Measurements from ENCODE around the gene SPRYD7. TPM values are rescaled to one million over a fixed set of nuclear protein-coding genes. Genes with fewer than 3 reads are reported as not detected.
A peak's percentile ranks its signal among the peaks of the same experiment; 100 is the strongest.
"Not testable (repeated sequence)": the region's sequence is repeated elsewhere in the genome, so short reads cannot be mapped to it uniquely, and the experiment has no call there.

SPRYD7 gene
- total RNA-seq, 1 donor, result 1.6 TPM

GRCh38 chr13:49933511-49933910 lies 2.6 kb downstream of the SPRYD7 start:
- DNase-seq (ENCODE audit: low read depth in 2 of 3, low spot score in 2 of 3), result no peak

GRCh38 chr13:49932868-49933267 lies 3.3 kb downstream of the SPRYD7 start:
- DNase-seq (ENCODE audit: low read depth in 2 of 3, low spot score in 2 of 3), result no peak

DNA sequence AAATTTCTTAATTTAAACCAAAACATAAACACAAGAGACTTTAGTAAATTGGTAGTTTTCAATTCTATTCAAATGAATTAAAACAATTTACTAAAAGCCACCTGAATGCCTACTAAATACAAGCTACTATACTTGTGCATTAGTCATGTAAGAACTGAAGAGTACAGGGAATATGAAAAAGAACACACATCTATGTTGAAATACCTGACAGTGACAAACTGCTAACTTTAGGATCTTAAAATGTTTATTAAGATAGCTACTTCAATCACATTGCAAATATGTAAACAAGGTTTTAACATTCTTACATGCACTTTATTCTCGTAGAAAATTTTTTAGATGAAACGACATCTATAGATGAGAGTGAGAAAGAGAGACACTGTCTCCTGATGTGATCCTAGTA lies 4.1 kb downstream of the SPRYD7 start:
- DNase-seq (ENCODE audit: low read depth in 2 of 3, low spot score in 2 of 3), result no peak

- peak in 1 of 3 donors; percentile 46 for DNase-seq (ENCODE audit: low read depth in 2 of 3, low spot score in 2 of 3)
Measured at GRCh38 chr13:49927755-49928154, 8.4 kb downstream of the SPRYD7 start.

DNA sequence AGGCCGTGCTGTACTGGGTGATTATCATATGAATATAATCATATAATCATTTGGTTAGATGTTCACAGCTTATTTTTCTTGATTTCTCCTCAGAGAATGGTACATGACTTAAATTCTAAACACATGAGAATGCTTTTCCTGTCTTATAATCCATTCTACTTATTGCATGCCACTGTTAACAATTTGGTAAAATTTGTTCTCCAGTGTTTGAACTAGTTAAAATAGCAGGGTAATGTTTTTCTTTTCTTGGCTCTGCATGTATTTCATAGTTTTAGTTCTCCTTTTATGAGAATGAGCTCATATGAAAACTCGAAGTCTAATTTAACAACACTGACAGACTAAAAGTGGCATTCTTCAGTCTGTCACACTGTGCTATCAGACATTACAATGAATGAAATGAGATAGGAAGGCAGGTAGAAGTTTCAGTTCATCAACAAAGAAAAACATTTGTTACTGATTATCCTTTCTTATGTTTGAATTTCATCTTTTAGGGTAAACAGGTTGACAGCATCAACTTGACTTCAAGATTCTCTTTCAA lies 10.2 kb downstream of the SPRYD7 start:
- DNase-seq (ENCODE audit: low read depth in 2 of 3, low spot score in 2 of 3), result no peak

DNA sequence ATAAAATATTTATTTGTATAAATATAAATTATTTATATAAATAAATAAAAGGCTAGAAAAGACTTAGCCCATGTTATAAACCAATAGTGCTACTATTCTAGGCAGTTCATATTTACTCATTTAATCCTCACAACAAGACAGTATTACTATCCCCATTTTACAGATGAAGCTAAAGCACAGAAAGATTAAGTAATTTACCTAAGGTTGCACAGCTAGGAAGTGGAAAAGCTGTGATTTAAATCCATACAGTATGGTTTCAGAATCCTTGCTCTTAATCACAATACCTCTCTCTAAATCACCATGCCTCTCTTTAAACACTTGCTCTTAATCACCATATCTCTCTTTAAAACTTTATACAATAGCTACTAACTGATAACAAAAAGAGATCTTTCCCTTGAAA lies 13.8 kb downstream of the SPRYD7 start:
- DNase-seq (ENCODE audit: low read depth in 2 of 3, low spot score in 2 of 3), result no peak

DNA sequence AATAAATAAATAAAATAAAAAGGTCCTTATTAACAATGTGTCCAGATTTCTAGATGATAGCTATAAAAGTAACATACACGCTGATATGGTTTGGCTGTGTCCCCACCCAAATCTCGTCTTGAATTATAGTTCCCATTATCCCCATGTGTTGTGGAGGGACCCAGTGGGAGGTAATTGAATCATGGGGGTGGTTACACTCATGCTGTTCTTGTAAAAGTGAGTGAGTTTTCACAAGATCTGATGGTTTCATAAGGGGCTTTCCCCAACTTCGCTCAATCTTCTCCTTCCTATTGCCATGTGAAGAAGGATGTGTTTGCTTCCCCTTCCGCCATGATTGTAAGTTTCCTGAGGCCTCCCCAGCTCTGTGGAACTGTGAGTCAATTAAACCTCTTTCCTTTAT lies 15.2 kb downstream of the SPRYD7 start:
- DNase-seq (ENCODE audit: low read depth in 2 of 3, low spot score in 2 of 3), result not testable (repeated sequence)

- DNase-seq (ENCODE audit: low read depth in 2 of 3, low spot score in 2 of 3), result not testable (repeated sequence)
Measured at GRCh38 chr13:49918106-49918505, 18.0 kb downstream of the SPRYD7 start.

GRCh38 chr13:49914947-49915346 lies 21.2 kb downstream of the SPRYD7 start:
- DNase-seq (ENCODE audit: low read depth in 2 of 3, low spot score in 2 of 3), result no peak

DNA sequence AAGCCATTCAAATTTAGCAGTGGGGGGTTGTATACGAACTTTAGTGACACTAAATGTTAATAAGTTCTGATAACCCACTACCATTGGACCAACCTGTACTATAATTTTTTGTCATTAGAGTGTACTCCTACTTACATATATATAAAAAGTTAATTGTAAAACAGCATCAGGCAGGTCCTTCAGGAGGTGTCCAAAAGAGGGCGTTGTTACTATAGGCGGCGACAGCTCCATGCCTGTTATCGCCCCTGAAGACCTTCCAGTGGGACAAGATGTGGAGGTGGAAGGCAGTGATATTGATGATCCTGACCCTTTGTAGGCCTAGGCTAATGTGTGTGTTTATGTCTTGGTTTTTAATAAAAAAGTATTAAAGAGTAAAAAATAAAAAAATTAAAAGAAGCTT lies 27.5 kb downstream of the SPRYD7 start:
- DNase-seq (ENCODE audit: low read depth in 2 of 3, low spot score in 2 of 3), result no peak

DNA sequence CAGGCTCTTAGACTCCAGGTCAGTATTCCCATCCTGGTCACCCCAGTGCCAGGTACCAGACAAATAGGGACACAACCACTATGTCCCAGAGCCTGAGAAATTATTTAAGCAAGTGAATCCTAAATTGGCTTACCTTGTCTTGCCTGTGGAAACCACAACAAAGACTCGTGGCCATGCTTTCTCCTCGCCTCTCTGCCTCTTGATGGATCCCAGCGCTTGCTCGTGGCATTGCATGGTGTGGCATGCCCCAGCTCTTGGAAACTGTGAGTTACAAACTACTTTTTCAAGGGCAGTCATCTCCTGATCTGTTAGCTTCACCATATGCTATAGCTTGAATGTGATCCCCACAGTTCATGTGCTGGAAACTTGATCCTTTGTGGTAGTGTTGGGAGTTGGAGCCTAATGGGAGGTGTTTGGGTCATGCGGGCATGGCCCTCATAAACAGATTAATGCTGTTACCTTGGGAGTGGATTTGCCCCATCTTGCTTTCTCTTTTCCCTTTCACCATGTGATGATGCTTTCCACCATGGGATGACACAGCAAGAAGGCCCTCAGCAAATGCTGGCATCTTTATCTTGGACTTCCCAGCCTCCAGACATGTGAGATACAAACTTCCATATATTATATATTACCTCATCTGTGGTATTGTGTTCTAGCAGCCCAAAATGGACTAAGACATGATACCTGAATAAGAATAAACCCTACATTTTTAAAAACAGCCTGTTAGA lies 31.2 kb downstream of the SPRYD7 start:
- DNase-seq (ENCODE audit: low read depth in 2 of 3, low spot score in 2 of 3), result no peak

DNA sequence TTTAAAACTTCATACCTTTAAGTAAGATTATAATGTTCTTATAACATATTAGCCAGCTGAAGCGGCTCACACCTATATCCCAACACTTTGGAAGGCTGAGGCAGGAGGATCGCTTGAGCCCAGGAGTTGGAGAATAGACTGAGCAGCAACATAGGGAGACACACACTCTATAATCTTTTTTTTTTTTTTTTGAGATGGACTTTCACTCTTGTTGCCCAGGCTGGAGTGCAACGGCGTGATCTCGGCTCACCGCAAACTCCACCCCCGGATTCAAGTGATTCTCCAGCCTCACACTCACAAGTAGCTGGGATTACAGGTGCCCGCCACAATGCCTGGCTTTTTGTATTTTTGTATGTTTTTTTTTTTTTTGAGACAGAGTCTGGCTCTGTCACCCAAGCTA lies 37.3 kb downstream of the SPRYD7 start:
- DNase-seq (ENCODE audit: low read depth in 2 of 3, low spot score in 2 of 3), result no peak

GRCh38 chr13:49897713-49898112 lies 38.4 kb downstream of the SPRYD7 start:
- no peak for DNase-seq (ENCODE audit: low read depth in 2 of 3, low spot score in 2 of 3)

GRCh38 chr13:49895826-49896225 lies 40.3 kb downstream of the SPRYD7 start:
- DNase-seq (ENCODE audit: low read depth in 2 of 3, low spot score in 2 of 3), result no peak

- no peak for DNase-seq (ENCODE audit: low read depth in 2 of 3, low spot score in 2 of 3)
Measured at GRCh38 chr13:49893591-49893990, 42.5 kb downstream of the SPRYD7 start.

GRCh38 chr13:49890376-49890775 lies 45.8 kb downstream of the SPRYD7 start:
- no peak for DNase-seq (ENCODE audit: low read depth in 2 of 3, low spot score in 2 of 3)

DNA sequence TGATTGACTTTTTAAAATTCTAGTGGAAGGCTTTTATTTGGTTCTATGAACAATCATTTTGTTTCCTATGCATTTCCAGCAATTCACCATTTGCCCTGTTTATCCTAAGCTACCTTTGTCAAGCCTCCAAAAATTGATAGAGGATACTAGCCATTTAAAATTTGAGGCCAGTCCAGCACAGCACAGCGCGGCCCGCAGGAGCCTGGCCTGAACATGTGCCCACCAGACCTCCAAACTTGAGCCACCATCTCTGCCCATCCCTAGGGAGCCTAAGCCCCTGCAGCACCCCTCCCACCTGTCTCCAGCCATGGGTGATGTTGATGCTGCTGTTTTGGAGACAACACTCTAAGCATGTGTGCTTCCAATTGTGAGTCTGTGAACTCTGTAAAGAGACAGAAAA lies 57.5 kb downstream of the SPRYD7 start:
- DNase-seq (ENCODE audit: low read depth in 2 of 3, low spot score in 2 of 3), result no peak

- peak in 1 of 3 donors; percentile 32 for DNase-seq (ENCODE audit: low read depth in 2 of 3, low spot score in 2 of 3)
Measured at GRCh38 chr13:49877629-49878218, 58.4 kb downstream of the SPRYD7 start.

DNA sequence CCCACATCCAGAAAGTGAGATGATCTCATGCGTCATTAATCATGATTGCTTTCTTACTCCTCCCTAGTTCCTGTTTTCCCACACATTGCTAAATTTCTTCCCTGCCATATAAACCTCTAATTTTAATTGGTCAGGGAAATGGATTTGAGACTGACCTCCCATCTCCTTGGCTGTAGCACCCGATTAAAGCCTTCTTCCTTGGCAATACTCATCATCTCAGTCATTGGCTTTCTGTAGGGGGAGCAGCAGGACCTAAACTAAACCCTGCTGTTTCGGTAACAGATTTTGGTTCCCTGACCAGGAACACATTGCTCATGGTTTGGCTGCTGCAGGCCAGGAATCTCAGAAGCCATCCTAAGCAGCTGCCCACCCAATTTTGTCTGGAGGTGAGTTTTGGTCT lies 61.7 kb downstream of the SPRYD7 start:
- DNase-seq (ENCODE audit: low read depth in 2 of 3, low spot score in 2 of 3), result no peak

- DNase-seq (ENCODE audit: low read depth in 2 of 3, low spot score in 2 of 3), result peak in 1 of 3 donors; percentile 5
Measured at GRCh38 chr13:49869519-49869918, 66.6 kb downstream of the SPRYD7 start.

- DNase-seq (ENCODE audit: low read depth in 2 of 3, low spot score in 2 of 3), result no peak
Measured at GRCh38 chr13:49867834-49868233, 68.3 kb downstream of the SPRYD7 start.

- no peak for DNase-seq (ENCODE audit: low read depth in 2 of 3, low spot score in 2 of 3)
Measured at GRCh38 chr13:49865218-49865617, 70.9 kb downstream of the SPRYD7 start.

Data from hematopoietic multipotent progenitor cell (in vitro differentiated cells).